Liver (tissue), 9 donors: ENCODE results near the gene HSD17B8. TPM values are rescaled to one million over a fixed set of nuclear protein-coding genes. Genes with fewer than 3 reads are reported as not detected.

Source experiments
- DNase-seq: peaks from one replicate; pipeline ENCODE4 v3.0.0-alpha.2; 2017; ENCODE audit warnings: low spot score
- H3K27ac ChIP-seq, 2 donors: one replicate each; pipeline ENCODE4 v1.7.0; 2013; ENCODE audit warnings: inconsistent platforms in 2 of 2, low read length in 2 of 2, control low read depth in 1 of 2, low read depth in 1 of 2, mild to moderate bottlenecking in 1 of 2
- H3K27me3 ChIP-seq, 4 donors: one replicate each; pipeline versions ENCODE4 v1.6.1 to v1.7.0; 2013; ENCODE audit warnings: low read length in 3 of 4, inconsistent platforms in 1 of 4, mild to moderate bottlenecking in 1 of 4, moderate library complexity in 1 of 4; ENCODE audit not compliant: control insufficient read depth in 4 of 4, insufficient read depth in 4 of 4
- H3K36me3 ChIP-seq, 4 donors: one replicate each; pipeline versions ENCODE4 v1.6.1 to v1.7.0; 2013; ENCODE audit warnings: low read length in 3 of 4, mild to moderate bottlenecking in 3 of 4, low read depth in 1 of 4, moderate library complexity in 1 of 4; ENCODE audit not compliant: control insufficient read depth in 4 of 4, insufficient read depth in 3 of 4
- H3K4me1 ChIP-seq, 4 donors: one replicate each; pipeline versions ENCODE4 v1.6.1 to v1.7.0; 2013; ENCODE audit warnings: low read length in 3 of 4, mild to moderate bottlenecking in 3 of 4, moderate library complexity in 1 of 4; ENCODE audit not compliant: control insufficient read depth in 4 of 4, insufficient read depth in 4 of 4
- H3K4me3 ChIP-seq, 3 donors: one replicate each; pipeline versions ENCODE4 v1.6.1 to v1.7.0; 2013; ENCODE audit warnings: low read length in 3 of 3, control low read depth in 1 of 3, low read depth in 1 of 3, mild to moderate bottlenecking in 1 of 3
- H3K9ac ChIP-seq, 2 donors: one replicate each; pipeline ENCODE4 v1.7.0; 2013; ENCODE audit warnings: low read length in 2 of 2, mild to moderate bottlenecking in 2 of 2, moderate library complexity in 2 of 2, control low read depth in 1 of 2, low read depth in 1 of 2
- H3K9me3 ChIP-seq, 4 donors: one replicate each; pipeline versions ENCODE4 v1.6.1 to v1.7.0; 2013; ENCODE audit warnings: low read length in 3 of 4; ENCODE audit not compliant: control insufficient read depth in 4 of 4
- CTCF ChIP-seq: fragments of 150-350 bp; IDR thresholded peaks from 2 replicates; pipeline ENCODE4 v1.5.1; 2017; ENCODE audit warnings: improper control_type of control experiment, low read depth, low read length; ENCODE audit not compliant: missing input control
- FOXA1 ChIP-seq: IDR thresholded peaks from 2 replicates; pipeline ENCODE4 v1.6.1; 2016; ENCODE audit warnings: antibody characterized with exemption
- FOXA2 ChIP-seq: IDR thresholded peaks from 2 replicates; pipeline ENCODE4 v1.6.1; 2016; ENCODE audit warnings: antibody characterized with exemption
- GABPA ChIP-seq, 2 donors: IDR thresholded peaks in 1 of 2; conservative IDR thresholded peaks in 1 of 2; 2 replicates each; pipeline ENCODE4 v1.6.1; 2016; ENCODE audit warnings: antibody characterized with exemption in 2 of 2, mild to moderate bottlenecking in 1 of 2, moderate library complexity in 1 of 2
- HNF4G ChIP-seq: IDR thresholded peaks from 2 replicates; pipeline ENCODE4 v1.6.1; 2016; ENCODE audit warnings: antibody characterized with exemption
- MAX ChIP-seq: IDR thresholded peaks from 2 replicates; pipeline ENCODE4 v1.6.1; 2016; ENCODE audit warnings: antibody characterized with exemption
- REST ChIP-seq: IDR thresholded peaks from 2 replicates; pipeline ENCODE4 v1.6.1; 2016; ENCODE audit warnings: antibody characterized with exemption, mild to moderate bottlenecking
- TAF1 ChIP-seq: conservative IDR thresholded peaks from 2 replicates; pipeline ENCODE4 v1.6.1; 2016; ENCODE audit warnings: antibody characterized with exemption, mild to moderate bottlenecking
- YY1 ChIP-seq: IDR thresholded peaks from 2 replicates; pipeline ENCODE4 v1.6.1; 2016; ENCODE audit warnings: antibody characterized with exemption, mild to moderate bottlenecking
- ZBTB33 ChIP-seq: IDR thresholded peaks from 2 replicates; pipeline ENCODE4 v1.6.1; 2016; ENCODE audit warnings: antibody characterized with exemption
- WGBS: extraction: QIAGEN DNeasy Blood & Tissue Kit; methylation state at CpG from one replicate; pipeline ENCODE4 v1.1.7; 2013; 5-methylcytosine and 5-hydroxymethylcytosine counted together
- polyA plus RNA-seq, 2 donors: library from polyadenylated mRNA; stranded (reverse) in 1 of 2; unstranded in 1 of 2; fragments of 200-250 nt in 1 of 2; fragments of >200 nt in 1 of 2; fragmentation: Nextera tagmentation in 1 of 2; extraction: Ambion mirVana in 1 of 2; gene quantifications; one replicate each; pipeline versions ENCODE4 v1.2.1 to v1.2.3, GENCODE V29; 2013 to 2015
- total RNA-seq, 2 donors: library from RNA; depleted of rRNA; stranded (reverse); fragments of >200 nt; gene quantifications; one replicate each; pipeline ENCODE4 v1.2.3, GENCODE V29; 2014
- donor health status: healthy.
- donor health status: healthy.
- donor health status: healthy.
- donor health status: healthy.
- donor health status: healthy.

The HSD17B8 gene
- total and polyA plus RNA-seq, 4 donors = 24.5 to 52.3 (median 37.5) TPM

GRCh38 chr6:33249732-33250630 is 45.5 kb downstream of the HSD17B8 start:
- H3K27me3 ChIP-seq = no peaks in the 10 kb centered on the region
- no peak for DNase-seq
- peaks cover 2 to 29% (median 23%) of the 10 kb centered on the region in 4 donors for H3K4me1 ChIP-seq
- 20% methylated on average over 15 of the region's 15 CpGs for WGBS
- peaks cover 0 to 6% (median 1%) of the 10 kb centered on the region in 4 donors for H3K36me3 ChIP-seq
- H3K9me3 ChIP-seq = no peaks in the 10 kb centered on the region
- H3K27ac ChIP-seq = peak overlapping the region; percentile 88 to 92
- H3K4me3 ChIP-seq = peak overlapping the region; percentile 55 to 76 (median 67)
- peak overlapping the region; percentile 40 to 79 for H3K9ac ChIP-seq
- peak; percentile 1 for TF ChIP-seq TAF1
- no peak for TF ChIP-seq ZBTB33

GRCh38 chr6:33250731-33251130 is 46.3 kb downstream of the HSD17B8 start:
- no peak overlapping the region for H3K4me3 ChIP-seq
- peaks cover 0 to 6% (median 3%) of the 10 kb centered on the region in 4 donors for H3K36me3 ChIP-seq
- 94% methylated on average over 13 of the region's 13 CpGs for WGBS
- no peak overlapping the region for H3K27ac ChIP-seq
- no peaks in the 10 kb centered on the region for H3K27me3 ChIP-seq
- DNase-seq = no peak
- TF ChIP-seq HNF4G (no peak), ZBTB33 (no peak), CTCF (no peak), TAF1 (no peak), GABPA (IDR thresholded peaks at IDR 0.05 in 1 of 2, conservative IDR thresholded peaks at IDR 0.05 in 1 of 2) (no peak), YY1 (no peak)
- H3K9ac ChIP-seq = no peak overlapping the region
- no peaks in the 10 kb centered on the region for H3K9me3 ChIP-seq
- peaks cover 2 to 29% (median 23%) of the 10 kb centered on the region in 4 donors for H3K4me1 ChIP-seq

- Histone ChIP-seq H3K9me3 (no peaks in the 10 kb centered on the region), H3K36me3 (peaks cover 0 to 6% (median 3%) of the 10 kb centered on the region in 4 donors), H3K27ac (no peak overlapping the region), H3K4me1 (peaks cover 2 to 29% (median 23%) of the 10 kb centered on the region in 4 donors), H3K4me3 (no peak overlapping the region), H3K27me3 (no peaks in the 10 kb centered on the region), H3K9ac (no peak overlapping the region)
- 87% methylated on average over 6 of the region's 6 CpGs for WGBS
- TF ChIP-seq MAX = no peak
- no peak for TF ChIP-seq FOXA1
- TF ChIP-seq REST = no peak
- no peak for TF ChIP-seq FOXA2
- DNase-seq = no peak
Observed at GRCh38 chr6:33251395-33252012, 47.0 kb downstream of the HSD17B8 start.
